ENCODE data around the gene PHF20.

PHF20 gene

GRCh38 chr20:35796571-35796970 is 24.8 kb downstream of the PHF20 start:
- DNase-seq (ENCODE audit: insufficient read length, low spot score) (no peak), FAIRE-seq (no peak)
- no peak for TF ChIP-seq CTCF (IDR thresholded peaks at IDR 0.05; ENCODE audit: insufficient read depth, missing control alignments)

GRCh38 chr20:35801865-35802264 is 30.1 kb downstream of the PHF20 start:
- no peak for TF ChIP-seq CTCF (IDR thresholded peaks at IDR 0.05; ENCODE audit: insufficient read depth, missing control alignments)
- FAIRE-seq (no peak), DNase-seq (ENCODE audit: insufficient read length, low spot score) (no peak)

- no peak for TF ChIP-seq CTCF (IDR thresholded peaks at IDR 0.05; ENCODE audit: insufficient read depth, missing control alignments)
- FAIRE-seq (no peak), DNase-seq (ENCODE audit: insufficient read length, low spot score) (no peak)
Measured at GRCh38 chr20:35806075-35806474, 34.3 kb downstream of the PHF20 start.

- DNase-seq (ENCODE audit: insufficient read length, low spot score) (no peak), FAIRE-seq (no peak)
- TF ChIP-seq CTCF (IDR thresholded peaks at IDR 0.05; ENCODE audit: insufficient read depth, missing control alignments), result no peak
Measured at GRCh38 chr20:35807877-35808276, 36.1 kb downstream of the PHF20 start.

GRCh38 chr20:35820715-35821114 is 48.9 kb downstream of the PHF20 start:
- no peak for DNase-seq (ENCODE audit: insufficient read length, low spot score)
- TF ChIP-seq CTCF (IDR thresholded peaks at IDR 0.05; ENCODE audit: insufficient read depth, missing control alignments), result no peak
- FAIRE-seq, result no peak

GRCh38 chr20:35821807-35822242 is 50.0 kb downstream of the PHF20 start:
- FAIRE-seq (no peak), DNase-seq (ENCODE audit: insufficient read length, low spot score) (no peak)

GRCh38 chr20:35823147-35823546 is 51.3 kb downstream of the PHF20 start:
- no peak for FAIRE-seq
- no peak for DNase-seq (ENCODE audit: insufficient read length, low spot score)
- no peak for TF ChIP-seq CTCF (IDR thresholded peaks at IDR 0.05; ENCODE audit: insufficient read depth, missing control alignments)

More at GRCh38 chr20:35821807-35822242, 50.0 kb downstream of the PHF20 start:
- no peak for TF ChIP-seq CTCF (IDR thresholded peaks at IDR 0.05; ENCODE audit: insufficient read depth, missing control alignments)
